Raji (cell line): ENCODE results near the gene RFESD.

Experiments
- POLR2A ChIP-seq: IDR thresholded peaks from 2 replicates; pipeline ENCODE4 v1.6.1; 2011; ENCODE audit warnings: low read depth, low read length, control low read depth; ENCODE audit not compliant: insufficient read depth

The RFESD gene

GRCh38 chr5:95644351-95645042 lies 2.1 kb upstream of the RFESD start:
- TF ChIP-seq POLR2A = no peak

GRCh38 chr5:95647886-95648860 lies 1.6 kb downstream of the RFESD start:
- TF ChIP-seq POLR2A = no peak

- no peak for TF ChIP-seq POLR2A
Observed at GRCh38 chr5:95649274-95649673, 2.7 kb downstream of the RFESD start.

GRCh38 chr5:95649842-95650620 lies 3.5 kb downstream of the RFESD start:
- TF ChIP-seq POLR2A = no peak

GRCh38 chr5:95652849-95653248 lies 6.3 kb downstream of the RFESD start:
- TF ChIP-seq POLR2A = no peak

- no peak for TF ChIP-seq POLR2A
Observed at GRCh38 chr5:95654196-95654595, 7.6 kb downstream of the RFESD start.

- no peak for TF ChIP-seq POLR2A
Observed at GRCh38 chr5:95655575-95655974, 9.0 kb downstream of the RFESD start.

- no peak for TF ChIP-seq POLR2A
Observed at GRCh38 chr5:95660060-95660459, 13.5 kb downstream of the RFESD start.

- no peak for TF ChIP-seq POLR2A
Observed at GRCh38 chr5:95662946-95663345, 16.4 kb downstream of the RFESD start.

GRCh38 chr5:95664204-95664786 lies 17.7 kb downstream of the RFESD start:
- no peak for TF ChIP-seq POLR2A

GRCh38 chr5:95667061-95667618 lies 20.6 kb downstream of the RFESD start:
- no peak for TF ChIP-seq POLR2A

GRCh38 chr5:95667678-95668077 lies 21.1 kb downstream of the RFESD start:
- no peak for TF ChIP-seq POLR2A

- no peak for TF ChIP-seq POLR2A
Observed at GRCh38 chr5:95668216-95668615, 21.6 kb downstream of the RFESD start.

GRCh38 chr5:95668728-95669127 lies 22.2 kb downstream of the RFESD start:
- no peak for TF ChIP-seq POLR2A

- TF ChIP-seq POLR2A = no peak
Observed at GRCh38 chr5:95669540-95669939, 23.0 kb downstream of the RFESD start.

GRCh38 chr5:95669985-95670384 lies 23.4 kb downstream of the RFESD start:
- no peak for TF ChIP-seq POLR2A
